HG03521 (cell line): ENCODE results near the gene NEGR1.

Experiments
- ATAC-seq: cut with Tn5 transposase; IDR thresholded peaks from one replicate; pipeline ENCODE4 v1.9.1; 2021; ENCODE audit warnings: mild to moderate bottlenecking, moderate library complexity; ENCODE audit not compliant: unreplicated experiment

NEGR1 gene

GRCh38 chr1:71424536-71424935 lies 857.8 kb downstream of the NEGR1 start:
- no peak for ATAC-seq

GRCh38 chr1:71422221-71422620 lies 860.1 kb downstream of the NEGR1 start:
- ATAC-seq = no peak

GRCh38 chr1:71417421-71417820 lies 864.9 kb downstream of the NEGR1 start:
- no peak for ATAC-seq

- no peak for ATAC-seq
These were observed 868.2 kb downstream of the NEGR1 start for GRCh38 chr1:71414179-71414578.

GRCh38 chr1:71413441-71414175 lies 868.7 kb downstream of the NEGR1 start:
- ATAC-seq = no peak

GRCh38 chr1:71400050-71400449 lies 882.3 kb downstream of the NEGR1 start:
- no peak for ATAC-seq

GRCh38 chr1:71399594-71399993 lies 882.7 kb downstream of the NEGR1 start:
- no peak for ATAC-seq

- no peak for ATAC-seq
These were observed 889.0 kb downstream of the NEGR1 start for GRCh38 chr1:71393301-71393700.

GRCh38 chr1:71390518-71390917 lies 891.8 kb downstream of the NEGR1 start:
- no peak for ATAC-seq

GRCh38 chr1:71377886-71378285 lies 904.5 kb downstream of the NEGR1 start:
- ATAC-seq = no peak

GRCh38 chr1:71372496-71372895 lies 909.8 kb downstream of the NEGR1 start:
- ATAC-seq = no peak

- ATAC-seq = no peak
These were observed 910.8 kb downstream of the NEGR1 start for GRCh38 chr1:71371581-71371980.

GRCh38 chr1:71364236-71364635 lies 918.1 kb downstream of the NEGR1 start:
- ATAC-seq = no peak

- ATAC-seq = no peak
These were observed 919.6 kb downstream of the NEGR1 start for GRCh38 chr1:71362691-71363090.

GRCh38 chr1:71362076-71362475 lies 920.3 kb downstream of the NEGR1 start:
- no peak for ATAC-seq

GRCh38 chr1:71357708-71358107 lies 924.6 kb downstream of the NEGR1 start:
- no peak for ATAC-seq

GRCh38 chr1:71351438-71351837 lies 930.9 kb downstream of the NEGR1 start:
- ATAC-seq = no peak

GRCh38 chr1:71350805-71351204 lies 931.5 kb downstream of the NEGR1 start:
- ATAC-seq = no peak

GRCh38 chr1:71350330-71350729 lies 932.0 kb downstream of the NEGR1 start:
- ATAC-seq = no peak
